GM19468 (cell line): ENCODE measurements around the gene FREM2.

Experiments used
- ATAC-seq: cut with Tn5 transposase; IDR thresholded peaks from one replicate; pipeline ENCODE4 v1.9.1; 2021; ENCODE audit warnings: mild to moderate bottlenecking, moderate library complexity, moderate number of reproducible peaks; ENCODE audit not compliant: unreplicated experiment; ENCODE audit errors: extremely low read depth

The FREM2 gene

GRCh38 chr13:38687246-38688229 lies 661 bp downstream of the FREM2 start:
- no peak for ATAC-seq

GRCh38 chr13:38688674-38689073 lies 1.8 kb downstream of the FREM2 start:
- no peak for ATAC-seq

- no peak for ATAC-seq
Observed at GRCh38 chr13:38690231-38690630, 3.4 kb downstream of the FREM2 start.

GRCh38 chr13:38693168-38693567 lies 6.3 kb downstream of the FREM2 start:
- ATAC-seq = no peak

GRCh38 chr13:38693641-38694040 lies 6.8 kb downstream of the FREM2 start:
- no peak for ATAC-seq

GRCh38 chr13:38697197-38697596 lies 10.3 kb downstream of the FREM2 start:
- no peak for ATAC-seq

- ATAC-seq = no peak
Observed at GRCh38 chr13:38697628-38698333, 10.9 kb downstream of the FREM2 start.

- no peak for ATAC-seq
Observed at GRCh38 chr13:38700051-38700450, 13.2 kb downstream of the FREM2 start.

GRCh38 chr13:38702669-38703068 lies 15.8 kb downstream of the FREM2 start:
- ATAC-seq = no peak

- no peak for ATAC-seq
Observed at GRCh38 chr13:38703255-38703654, 16.4 kb downstream of the FREM2 start.

- ATAC-seq = no peak
Observed at GRCh38 chr13:38705365-38705764, 18.5 kb downstream of the FREM2 start.

GRCh38 chr13:38707460-38707859 lies 20.6 kb downstream of the FREM2 start:
- no peak for ATAC-seq

- ATAC-seq = no peak
Observed at GRCh38 chr13:38713046-38713445, 26.2 kb downstream of the FREM2 start.

GRCh38 chr13:38718374-38718773 lies 31.5 kb downstream of the FREM2 start:
- no peak for ATAC-seq

- ATAC-seq = no peak
Observed at GRCh38 chr13:38730332-38730731, 43.5 kb downstream of the FREM2 start.

GRCh38 chr13:38733146-38733545 lies 46.3 kb downstream of the FREM2 start:
- no peak for ATAC-seq

GRCh38 chr13:38735665-38736440 lies 49.0 kb downstream of the FREM2 start:
- no peak for ATAC-seq

- no peak for ATAC-seq
Observed at GRCh38 chr13:38743466-38743865, 56.6 kb downstream of the FREM2 start.

GRCh38 chr13:38752686-38753085 lies 65.8 kb downstream of the FREM2 start:
- no peak for ATAC-seq

- no peak for ATAC-seq
Observed at GRCh38 chr13:38753878-38754277, 67.0 kb downstream of the FREM2 start.

GRCh38 chr13:38755793-38756192 lies 68.9 kb downstream of the FREM2 start:
- ATAC-seq = no peak
